B cell (primary cell): Measurements from ENCODE around the gene SNRNP70. TPM values are rescaled to one million over a fixed set of nuclear protein-coding genes. Genes with fewer than 3 reads are reported as not detected.

Source experiments
- ATAC-seq: fragments of 200-7000 bp; cut with Tn5 transposase; one replicate; pipeline ENCODE4 v1.10.0; 2021; ENCODE audit warnings: low read depth, mild to moderate bottlenecking, moderate number of reproducible peaks, moderate library complexity
- CTCF ChIA-PET: fragments of 350-600 bp; sonication (Branson Sonifier 250); formaldehyde crosslinking; loops from one replicate; lab custom pipeline; 2021; ENCODE audit warnings: antibody characterized with exemption, inconsistent platforms; lab: Charles Lee
- POLR2A ChIA-PET: fragments of 350-600 bp; sonication (Branson Sonifier 250); formaldehyde crosslinking; loops from one replicate; lab custom pipeline; 2021; ENCODE audit warnings: antibody characterized with exemption; lab: Charles Lee
- DNase-seq: peaks from one replicate; pipeline ENCODE4 v3.0.0; 2013
- H2AFZ ChIP-seq: 2 replicates; pipeline ENCODE4 v1.6.1; 2012; ENCODE audit warnings: mild to moderate bottlenecking, low read depth, low read length; ENCODE audit not compliant: insufficient read depth, poor library complexity, severe bottlenecking
- H3K27ac ChIP-seq, 2 donors: 1 replicate in 1 of 2; 2 replicates in 1 of 2; pipeline ENCODE4 v1.5.1; 2012 to 2013; ENCODE audit warnings: low read length in 2 of 2, mild to moderate bottlenecking in 2 of 2, moderate library complexity in 1 of 2
- H3K27me3 ChIP-seq, 4 experiments: fragments of 200-600 bp in 1 of 4; sonication (generic) in 1 of 4; replicated peaks in 1 of 4; 1 replicate in 2 of 4; 2 replicates in 2 of 4; pipeline versions ENCODE4 v1.6.1 to v1.7.0; 2013 to 2016; ENCODE audit warnings: low read length in 3 of 4, mild to moderate bottlenecking in 2 of 4, mixed read lengths in 1 of 4, moderate library complexity in 1 of 4; ENCODE audit not compliant: insufficient read depth in 4 of 4, control insufficient read depth in 3 of 4; ENCODE audit errors: control extremely low read depth in 1 of 4
- H3K36me3 ChIP-seq, 2 experiments: replicated peaks in 1 of 2; 1 replicate in 1 of 2; 2 replicates in 1 of 2; pipeline versions ENCODE4 v1.6.1 to v1.7.1; 2013; ENCODE audit warnings: low read length in 1 of 2; ENCODE audit not compliant: insufficient read depth in 2 of 2, control insufficient read depth in 1 of 2; ENCODE audit errors: control extremely low read depth in 1 of 2, extremely low read depth in 1 of 2
- H3K4me1 ChIP-seq, 2 donors: fragments of 200-600 bp in 1 of 2; sonication (generic) in 1 of 2; 1 replicate in 1 of 2; 2 replicates in 1 of 2; pipeline versions ENCODE4 v1.5.1 to v1.6.1; 2013 to 2017; ENCODE audit warnings: low read length in 2 of 2; ENCODE audit not compliant: control insufficient read depth in 2 of 2, insufficient read depth in 2 of 2
- H3K4me2 ChIP-seq: replicated peaks from 2 replicates; pipeline ENCODE3; 2012; ENCODE audit warnings: mild to moderate bottlenecking, low read depth, low read length; ENCODE audit not compliant: poor library complexity, severe bottlenecking
- H3K4me3 ChIP-seq, 5 experiments: fragments of 200-600 bp in 1 of 5; sonication (generic) in 1 of 5; 1 replicate in 3 of 5; 2 replicates in 2 of 5; pipeline versions ENCODE4 v1.5.1 to v1.7.0; 2011 to 2016; ENCODE audit warnings: low read length in 4 of 5, mild to moderate bottlenecking in 4 of 5, low read depth in 2 of 5, control low read depth in 1 of 5, moderate library complexity in 1 of 5; ENCODE audit not compliant: insufficient read depth in 1 of 5; ENCODE audit errors: control extremely low read depth in 1 of 5, extremely low read depth in 1 of 5
- H3K79me2 ChIP-seq: fragments of 200-600 bp; sonication (generic); one replicate; pipeline ENCODE4 v1.6.0; 2016; ENCODE audit warnings: low read length; ENCODE audit not compliant: control insufficient read depth, insufficient read depth
- H3K9ac ChIP-seq: fragments of 200-600 bp; sonication (generic); 2 replicates; pipeline ENCODE4 v1.6.1; 2017; ENCODE audit warnings: mild to moderate bottlenecking, low read length, moderate library complexity
- H3K9me3 ChIP-seq, 3 donors: one replicate each; pipeline versions ENCODE4 v1.6.1 to v1.7.1; 2013; ENCODE audit warnings: low read length in 2 of 3; ENCODE audit not compliant: control insufficient read depth in 2 of 3, insufficient read depth in 1 of 3; ENCODE audit errors: control extremely low read depth in 1 of 3
- H4K20me1 ChIP-seq: 2 replicates; pipeline ENCODE4 v1.6.0; 2012; ENCODE audit warnings: mild to moderate bottlenecking, low read length; ENCODE audit not compliant: insufficient read depth, control insufficient read depth, poor library complexity, severe bottlenecking
- H3K27ac Mint-ChIP-seq: one replicate; pipeline ENCODE4 v1.8.0; 2021; ENCODE audit warnings: mixed read lengths
- H3K27me3 Mint-ChIP-seq: one replicate; pipeline ENCODE4 v1.8.0; 2021; ENCODE audit warnings: mixed read lengths
- H3K4me1 Mint-ChIP-seq: one replicate; pipeline ENCODE4 v1.8.0; 2021; ENCODE audit warnings: mixed read lengths
- H3K4me3 Mint-ChIP-seq: one replicate; pipeline ENCODE4 v1.8.0; 2021; ENCODE audit warnings: mixed read lengths
- H3K9me3 Mint-ChIP-seq: one replicate; pipeline ENCODE4 v1.8.0; 2022; ENCODE audit warnings: mixed read lengths; ENCODE audit not compliant: insufficient read depth
- CTCF ChIP-seq: fragments of 200-600 bp; IDR thresholded peaks from one replicate; pipeline ENCODE4 v1.8.0; 2022; ENCODE audit warnings: antibody characterized with exemption, mild to moderate bottlenecking
- EZH2 ChIP-seq: IDR thresholded peaks from 2 replicates; pipeline ENCODE4 v1.6.1; 2012; ENCODE audit warnings: borderline replicate concordance, low read depth, mild to moderate bottlenecking, moderate library complexity, low read length; ENCODE audit not compliant: insufficient read depth, poor library complexity, severe bottlenecking
- WGBS: methylation state at CpG from one replicate; pipeline ENCODE4 v1.1.5; 2013; ENCODE audit warnings: missing lambda C conversion rate; ENCODE audit not compliant: insufficient coverage; 5-methylcytosine and 5-hydroxymethylcytosine counted together
- intact Hi-C: fragments of 100-400 bp; cut with micrococcal nuclease; formaldehyde crosslinking; loops from one replicate; pipeline ENCODE4 v1.10.0; 2022
- polyA plus RNA-seq: library from polyadenylated mRNA; depleted of rRNA; stranded (reverse); fragments of >200 nt; gene quantifications from 2 replicates; pipeline ENCODE4 v1.2.3, GENCODE V29; 2012
- total RNA-seq, 2 donors: library from RNA; stranded (reverse); fragments of 120-200 nt in 1 of 2; gene quantifications; 1 replicate in 1 of 2; 2 replicates in 1 of 2; pipeline versions ENCODE4 v1.2.3 to v1.2.4, GENCODE V29; 2013 to 2022

Gene SNRNP70
- total and polyA plus RNA-seq, 2 donors (not counting 1 experiment from before 2014, with no cell fraction given), result 598 to 954 TPM

GRCh38 chr19:49104229-49104864 is 19.1 kb downstream of the SNRNP70 start:
- H3K36me3 ChIP-seq, result peaks cover 0 to 78% of the 10 kb centered on the region in 2 experiments
- no peak for TF ChIP-seq EZH2
- no peak for TF ChIP-seq CTCF
- H3K9ac ChIP-seq, result no peak overlapping the region
- intact Hi-C loops, result no loop called here
- no peaks in the 10 kb centered on the region for H3K9me3 Mint-ChIP-seq
- no peak overlapping the region for H3K4me3 Mint-ChIP-seq
- H3K4me1 Mint-ChIP-seq, result peaks cover 8% of the 10 kb centered on the region
- H3K27me3 ChIP-seq, result no peaks in the 10 kb centered on the region
- no peak overlapping the region for H2AFZ ChIP-seq
- peak overlapping the region in 1 of 2 donors; percentile 48 for H3K27ac ChIP-seq
- peak overlapping the region; percentile 40 for H3K4me2 ChIP-seq
- ChIA-PET CTCF (interaction anchor here (0.6 to 3.3 kb wide), 7 partner anchors 10 to 121 kb away, joined by 3 to 33 read pairs (median 6); partner anchors contain the start of gene LIN7B), POLR2A (interaction anchor here (0.6 kb wide), 2 partner anchors 18 to 306 kb away, joined by 7 to 10 read pairs; no protein-coding TSS in a partner anchor)
- peak; percentile 32 for DNase-seq
- WGBS, result 35% methylated on average over 22 of the region's 30 CpGs
- peaks cover 77% of the 10 kb centered on the region for H4K20me1 ChIP-seq
- H3K4me1 ChIP-seq, result peaks cover 13 to 14% of the 10 kb centered on the region in 2 donors
- no peaks in the 10 kb centered on the region for H3K27me3 Mint-ChIP-seq
- peaks cover 16% of the 10 kb centered on the region for H3K79me2 ChIP-seq
- H3K27ac Mint-ChIP-seq, result peak overlapping the region; percentile 67
- no peak overlapping the region for H3K4me3 ChIP-seq
- no peaks in the 10 kb centered on the region for H3K9me3 ChIP-seq
- peak; percentile 25 for ATAC-seq

DNA sequence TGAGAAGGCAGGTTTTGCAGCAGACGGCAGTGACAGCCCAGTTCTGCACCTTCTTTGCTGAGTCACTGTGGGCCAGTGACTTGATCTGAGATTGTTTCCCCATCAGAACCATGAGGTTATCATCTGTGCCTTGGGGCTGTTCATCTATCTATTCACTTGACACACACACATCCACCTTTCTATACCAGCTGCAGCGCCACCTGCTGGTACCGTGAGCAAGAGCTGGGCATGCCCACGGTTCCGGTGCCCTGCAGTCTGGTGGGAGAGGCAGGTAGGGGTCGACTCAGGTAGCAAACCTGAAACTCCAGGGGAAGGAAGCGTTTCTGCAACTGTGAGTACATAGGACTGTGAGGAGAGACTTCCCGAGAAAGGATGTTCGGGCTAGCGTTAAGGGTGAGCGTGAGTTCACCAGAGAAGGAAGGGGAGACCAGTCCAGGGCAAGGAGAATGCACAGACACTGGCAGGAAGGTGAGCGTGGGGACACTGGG is 21.4 kb downstream of the SNRNP70 start:
- H3K9me3 Mint-ChIP-seq, result no peaks in the 10 kb centered on the region
- no peak overlapping the region for H3K27ac Mint-ChIP-seq
- CTCF ChIA-PET, result interaction anchor here (0.6 to 3.3 kb wide), 17 partner anchors 9 to 319 kb away, joined by 3 to 33 read pairs (median 3); partner anchors contain the start of genes LIN7B, PPFIA3 and RUVBL2
- Histone ChIP-seq H2AFZ (no peak overlapping the region), H3K4me2 (no peak overlapping the region), H3K9me3 (no peaks in the 10 kb centered on the region), H3K4me3 (no peak overlapping the region), H3K4me1 (peaks cover 13 to 14% of the 10 kb centered on the region in 2 donors), H3K27ac (no peak overlapping the region), H3K79me2 (peaks cover 3% of the 10 kb centered on the region), H3K36me3 (peaks cover 0 to 61% of the 10 kb centered on the region in 2 experiments), H3K9ac (no peak overlapping the region), H3K27me3 (no peaks in the 10 kb centered on the region), H4K20me1 (peaks cover 55% of the 10 kb centered on the region)
- POLR2A ChIA-PET, result no interaction called here
- DNase-seq, result peak; percentile 76
- ATAC-seq, result peak; percentile 70
- peaks cover 10% of the 10 kb centered on the region for H3K4me1 Mint-ChIP-seq
- H3K27me3 Mint-ChIP-seq, result no peaks in the 10 kb centered on the region
- 80% methylated on average over 10 of the region's 12 CpGs for WGBS
- TF ChIP-seq CTCF (peak; percentile 88), EZH2 (no peak)
- H3K4me3 Mint-ChIP-seq, result no peak overlapping the region
- intact Hi-C loops, result no loop called here
